Central memory CD4-positive, alpha-beta T cell (primary cell): ENCODE data around the gene GPR22.

Source experiments
- DNase-seq: peaks from one replicate; pipeline ENCODE4 v3.0.0; 2022

The GPR22 gene

GRCh38 chr7:107479303-107479702 lies 9.4 kb downstream of the GPR22 start:
- DNase-seq: no peak

- DNase-seq: no peak
These were observed 11.1 kb downstream of the GPR22 start for GRCh38 chr7:107480932-107481331.

GRCh38 chr7:107482571-107482970 lies 12.7 kb downstream of the GPR22 start:
- no peak for DNase-seq

- no peak for DNase-seq
These were observed 16.2 kb downstream of the GPR22 start for GRCh38 chr7:107486041-107486440.

GRCh38 chr7:107492875-107493274 lies 23.0 kb downstream of the GPR22 start:
- DNase-seq: no peak

GRCh38 chr7:107494315-107494751 lies 24.5 kb downstream of the GPR22 start:
- DNase-seq: no peak

GRCh38 chr7:107494884-107495283 lies 25.0 kb downstream of the GPR22 start:
- DNase-seq: no peak

GRCh38 chr7:107495516-107495915 lies 25.7 kb downstream of the GPR22 start:
- no peak for DNase-seq

- DNase-seq: no peak
These were observed 29.9 kb downstream of the GPR22 start for GRCh38 chr7:107499731-107500130.

GRCh38 chr7:107501593-107501992 lies 31.7 kb downstream of the GPR22 start:
- DNase-seq: no peak

- DNase-seq: no peak
These were observed 32.3 kb downstream of the GPR22 start for GRCh38 chr7:107502154-107502553.

GRCh38 chr7:107502797-107503196 lies 32.9 kb downstream of the GPR22 start:
- DNase-seq: no peak

- no peak for DNase-seq
These were observed 33.8 kb downstream of the GPR22 start for GRCh38 chr7:107503687-107504086.

- no peak for DNase-seq
These were observed 35.5 kb downstream of the GPR22 start for GRCh38 chr7:107505362-107505761.

GRCh38 chr7:107505997-107506673 lies 36.3 kb downstream of the GPR22 start:
- DNase-seq: no peak

- DNase-seq: no peak
These were observed 37.0 kb downstream of the GPR22 start for GRCh38 chr7:107506674-107507339.
